HUDEP-2 (cell line): ENCODE data around the gene CHFR.

ENCODE experiments used
- DNase-seq, 76 experiments: peaks; one replicate each; lab custom pipeline; 2025; ENCODE audit not compliant: unreplicated experiment in 76 of 76; lab: John Stamatoyannopoulos, UW

The CHFR gene

DNA sequence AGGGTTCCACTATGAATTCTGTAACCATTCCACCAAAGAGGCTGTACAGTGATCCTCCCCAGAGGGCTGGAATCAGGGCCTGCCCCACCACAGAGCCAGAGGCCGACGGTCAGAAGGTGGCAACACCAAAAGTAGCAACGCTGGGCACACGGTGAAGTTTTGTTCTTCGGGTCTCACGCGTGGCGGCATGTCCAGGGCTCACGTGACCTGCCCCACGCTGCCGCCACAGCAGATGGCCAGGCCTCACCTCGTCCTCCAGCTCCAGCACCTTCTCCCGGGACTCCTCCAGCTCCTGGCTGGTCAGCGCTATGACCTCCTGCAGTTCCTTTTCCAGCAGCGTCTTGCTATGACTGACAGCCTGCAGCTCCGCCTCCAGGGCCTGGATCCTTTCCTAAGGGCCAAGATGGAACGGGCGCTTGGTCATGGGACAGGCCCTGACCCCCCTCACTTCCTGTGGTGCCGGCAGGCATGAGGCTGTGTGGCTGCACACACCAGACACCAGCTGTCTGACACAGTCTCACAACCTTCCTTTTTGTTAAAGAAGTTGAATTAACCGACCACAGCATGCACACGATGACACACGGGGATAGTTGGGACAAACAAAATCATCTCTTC, 103.4 kb downstream of the CHFR start:
- DNase-seq, result no peak
